Karpas-422 (cell line): ENCODE data around the gene HPCA. TPM values are rescaled to one million over a fixed set of nuclear protein-coding genes. Genes with fewer than 3 reads are reported as not detected.

Experiments used
- DNase-seq: peaks from one replicate; pipeline ENCODE4 v3.0.0-alpha.2; 2015
- H2AFZ ChIP-seq: fragments of 200-600 bp; sonication (generic); 2 replicates; pipeline ENCODE4 v1.6.1; 2014; ENCODE audit warnings: antibody characterized with exemption, low read length, mixed read lengths
- H3K27ac ChIP-seq: fragments of 200-600 bp; sonication (generic); 2 replicates; pipeline ENCODE4 v1.5.1; 2014; ENCODE audit warnings: mild to moderate bottlenecking, low read length, moderate library complexity
- H3K27me3 ChIP-seq: fragments of 200-600 bp; sonication (generic); 2 replicates; pipeline ENCODE4 v1.6.1; 2014; ENCODE audit warnings: low read length, mixed read lengths
- H3K36me3 ChIP-seq: fragments of 200-600 bp; sonication (generic); 2 replicates; pipeline ENCODE4 v1.6.1; 2014; ENCODE audit warnings: low read length, mixed read lengths; ENCODE audit not compliant: insufficient read depth
- H3K4me1 ChIP-seq: fragments of 200-600 bp; sonication (generic); 2 replicates; pipeline ENCODE4 v1.6.1; 2014; ENCODE audit warnings: mild to moderate bottlenecking, low read length, mixed read lengths
- H3K4me2 ChIP-seq: fragments of 200-600 bp; sonication (generic); 2 replicates; pipeline ENCODE4 v1.6.1; 2014; ENCODE audit warnings: low read length, low read depth, mild to moderate bottlenecking; ENCODE audit not compliant: poor library complexity, severe bottlenecking
- H3K4me3 ChIP-seq: fragments of 200-600 bp; sonication (generic); 2 replicates; pipeline ENCODE4 v1.5.1; 2014; ENCODE audit warnings: mild to moderate bottlenecking, antibody characterized with exemption, low read length, mixed read lengths
- H3K79me2 ChIP-seq: fragments of 200-600 bp; sonication (generic); 2 replicates; pipeline ENCODE4 v1.6.1; 2014; ENCODE audit warnings: mild to moderate bottlenecking, low read length, mixed read lengths
- H3K9ac ChIP-seq: fragments of 200-600 bp; sonication (generic); 2 replicates; pipeline ENCODE4 v1.6.0; 2014; ENCODE audit warnings: low read length
- H3K9me2 ChIP-seq: fragments of 200-600 bp; sonication (generic), shearing (Covaris generic); replicated peaks from 2 replicates; pipeline ENCODE4 v1.6.0; 2014; ENCODE audit warnings: mild to moderate bottlenecking, low read length, moderate library complexity; ENCODE audit not compliant: insufficient read depth
- H3K9me3 ChIP-seq: fragments of 300-700, 200-600 bp; sonication (generic); 2 replicates; pipeline ENCODE4 v1.6.1; 2014; ENCODE audit warnings: low read length, mixed read lengths
- H4K20me1 ChIP-seq: fragments of 200-600 bp; sonication (generic); 2 replicates; pipeline ENCODE4 v1.6.1; 2014; ENCODE audit warnings: mild to moderate bottlenecking, antibody characterized with exemption, low read length, low read depth; ENCODE audit not compliant: insufficient read depth
- total RNA-seq: library from RNA; depleted of rRNA; stranded (reverse); fragments of >200 nt; shearing (Covaris generic); gene quantifications from 2 replicates; pipeline ENCODE4 v1.2.3, GENCODE V29; 2014; ENCODE audit warnings: low replicate concordance

The HPCA gene
- total RNA-seq, 1 experiment from 2014 or later = not detected

DNA sequence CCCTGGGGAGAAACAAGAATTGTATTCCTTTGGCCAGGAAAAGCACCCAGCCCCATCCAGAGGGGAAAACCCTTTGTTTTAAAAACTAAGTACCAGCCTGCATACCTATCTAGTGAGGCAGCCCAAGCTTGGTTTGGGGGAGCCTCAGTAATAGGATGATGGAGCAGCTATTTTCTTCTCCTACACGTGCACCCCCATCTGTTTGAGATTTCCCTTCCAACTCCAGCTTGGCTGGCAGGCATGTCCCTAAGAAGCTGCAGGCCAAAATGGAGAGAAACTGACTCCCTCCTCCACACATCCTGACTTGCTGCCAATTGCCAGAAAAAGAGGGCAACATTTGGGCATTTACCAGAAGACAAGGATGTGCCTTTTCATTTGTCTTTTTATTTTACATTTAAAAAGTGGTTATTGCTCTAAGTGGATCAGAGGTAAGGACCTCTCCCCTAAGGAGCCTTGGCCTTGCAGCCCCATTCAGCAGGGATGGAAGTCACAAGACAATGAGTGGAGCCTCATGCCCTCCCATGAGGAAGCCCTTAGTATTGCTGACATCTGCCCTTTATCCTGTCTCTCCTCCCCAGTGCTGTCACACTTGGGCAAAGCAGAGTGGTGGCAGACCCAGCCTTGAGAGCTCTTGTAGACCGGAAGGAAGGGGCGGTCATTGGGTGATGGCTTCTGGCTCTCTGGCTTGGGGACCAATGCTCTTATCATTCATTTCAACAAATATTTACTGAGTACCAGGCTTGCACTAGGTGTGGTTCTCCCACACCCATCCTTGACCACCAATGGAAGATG is 24.2 kb upstream of the HPCA start:
- Histone ChIP-seq H3K27me3 (no peaks in the 10 kb centered on the region), H3K9me3 (no peaks in the 10 kb centered on the region), H3K4me3 (no peak overlapping the region), H3K36me3 (no peaks in the 10 kb centered on the region), H3K9me2 (no peaks in the 10 kb centered on the region), H3K9ac (no peak overlapping the region), H2AFZ (no peak overlapping the region), H3K4me1 (no peaks in the 10 kb centered on the region), H3K27ac (no peak overlapping the region), H3K79me2 (no peaks in the 10 kb centered on the region), H3K4me2 (no peak overlapping the region), H4K20me1 (no peaks in the 10 kb centered on the region)
- DNase-seq = no peak

DNA sequence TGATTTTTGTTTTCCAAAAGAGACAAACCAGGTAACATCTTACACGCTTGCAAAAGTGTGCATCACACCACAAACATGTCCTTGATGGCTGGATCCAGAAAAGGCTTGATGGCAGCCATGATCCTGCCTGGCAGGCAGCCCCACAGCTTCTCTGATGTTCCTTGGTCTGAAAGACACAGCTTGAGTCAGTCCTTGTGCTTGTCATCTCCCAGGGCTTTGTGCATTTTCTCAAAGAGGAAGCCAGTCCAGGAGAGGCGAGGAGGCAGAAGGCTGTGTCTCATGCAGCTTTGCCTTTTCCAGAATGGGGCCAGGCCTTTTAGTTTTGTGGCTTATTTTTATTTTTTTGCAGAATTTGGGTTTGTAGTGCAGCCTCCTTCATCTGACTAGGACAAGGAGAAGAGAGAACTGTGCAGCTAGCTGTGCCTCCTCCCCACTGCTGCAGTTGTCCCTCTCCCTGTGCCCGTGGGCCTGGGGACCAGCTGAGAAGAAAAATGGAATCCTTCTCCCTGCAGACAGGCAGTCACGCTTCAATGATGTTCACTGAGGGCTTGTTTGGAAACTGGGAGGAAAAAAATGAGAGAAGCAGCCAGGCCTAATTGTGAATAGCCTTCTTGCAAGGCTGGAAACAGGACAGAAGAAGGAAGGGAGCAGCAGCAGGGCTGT is 22.9 kb upstream of the HPCA start:
- no peaks in the 10 kb centered on the region for H3K9me2 ChIP-seq
- no peaks in the 10 kb centered on the region for H3K4me1 ChIP-seq
- H3K9me3 ChIP-seq = no peaks in the 10 kb centered on the region
- H3K4me2 ChIP-seq = no peak overlapping the region
- H3K79me2 ChIP-seq = no peaks in the 10 kb centered on the region
- DNase-seq = no peak
- no peak overlapping the region for H3K4me3 ChIP-seq
- H2AFZ ChIP-seq = no peak overlapping the region
- H3K27ac ChIP-seq = no peak overlapping the region
- H3K9ac ChIP-seq = no peak overlapping the region
- H3K36me3 ChIP-seq = no peaks in the 10 kb centered on the region
- H3K27me3 ChIP-seq = no peaks in the 10 kb centered on the region
- no peaks in the 10 kb centered on the region for H4K20me1 ChIP-seq

DNA sequence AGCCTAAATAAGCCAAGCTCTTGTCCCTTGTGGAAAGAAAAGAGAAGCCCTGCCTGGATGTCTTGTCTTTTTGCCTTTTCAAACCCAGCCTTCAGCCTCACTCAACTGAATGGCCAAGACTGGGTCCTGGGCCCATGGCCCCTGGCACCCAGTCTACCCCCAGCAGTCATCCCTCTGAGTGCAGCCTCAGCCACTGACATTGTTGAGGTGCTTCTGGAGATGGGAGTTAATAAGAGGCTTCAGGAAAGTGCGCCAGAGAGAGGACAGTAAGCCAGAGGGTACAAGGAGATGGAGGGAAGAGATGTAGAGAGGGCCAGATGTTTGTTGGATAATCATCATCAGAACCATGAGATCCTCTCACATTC is 22.4 kb upstream of the HPCA start:
- Histone ChIP-seq H3K9me2 (no peaks in the 10 kb centered on the region), H3K27me3 (no peaks in the 10 kb centered on the region), H3K4me3 (no peak overlapping the region), H3K79me2 (no peaks in the 10 kb centered on the region), H3K27ac (no peak overlapping the region), H3K9ac (no peak overlapping the region), H4K20me1 (no peaks in the 10 kb centered on the region), H3K4me2 (no peak overlapping the region), H3K4me1 (no peaks in the 10 kb centered on the region), H2AFZ (no peak overlapping the region), H3K9me3 (no peaks in the 10 kb centered on the region), H3K36me3 (no peaks in the 10 kb centered on the region)
- no peak for DNase-seq

DNA sequence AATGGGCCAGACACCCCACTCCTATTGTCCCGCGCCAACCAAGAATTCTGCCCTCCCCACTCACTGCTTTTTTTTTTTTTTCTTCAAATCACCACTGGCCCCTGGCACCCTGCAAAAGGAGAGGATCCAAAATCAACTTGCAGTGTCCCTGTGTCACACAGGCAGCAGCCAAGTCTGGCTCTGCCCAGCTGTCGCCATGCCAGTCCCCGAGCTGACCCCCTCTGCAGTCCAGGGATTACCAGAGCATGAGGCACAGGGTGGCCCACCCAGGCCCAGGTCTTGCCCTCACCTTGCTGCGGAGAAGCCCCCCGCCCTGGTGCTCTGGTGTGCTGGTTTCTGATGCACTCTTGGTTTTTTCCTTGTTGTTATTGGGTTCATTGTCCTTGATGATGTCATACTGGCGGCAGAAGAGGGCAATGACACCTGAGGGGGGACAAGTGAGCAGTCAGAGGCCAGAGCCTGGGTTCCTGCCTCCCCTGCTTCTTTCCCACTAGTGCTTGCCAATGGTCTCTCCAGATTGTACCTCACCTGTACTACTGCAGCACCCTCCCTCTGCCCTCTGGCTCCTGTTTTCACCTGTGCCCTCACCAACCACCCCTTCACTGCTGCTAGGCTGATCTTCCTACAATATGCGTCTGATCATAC is 21.8 kb upstream of the HPCA start:
- no peak for DNase-seq
- Histone ChIP-seq H3K9me3 (no peaks in the 10 kb centered on the region), H4K20me1 (no peaks in the 10 kb centered on the region), H3K27ac (no peak overlapping the region), H3K27me3 (no peaks in the 10 kb centered on the region), H3K9ac (no peak overlapping the region), H3K4me3 (no peak overlapping the region), H3K9me2 (no peaks in the 10 kb centered on the region), H3K4me1 (no peaks in the 10 kb centered on the region), H3K36me3 (no peaks in the 10 kb centered on the region), H3K79me2 (no peaks in the 10 kb centered on the region), H3K4me2 (no peak overlapping the region), H2AFZ (no peak overlapping the region)

DNA sequence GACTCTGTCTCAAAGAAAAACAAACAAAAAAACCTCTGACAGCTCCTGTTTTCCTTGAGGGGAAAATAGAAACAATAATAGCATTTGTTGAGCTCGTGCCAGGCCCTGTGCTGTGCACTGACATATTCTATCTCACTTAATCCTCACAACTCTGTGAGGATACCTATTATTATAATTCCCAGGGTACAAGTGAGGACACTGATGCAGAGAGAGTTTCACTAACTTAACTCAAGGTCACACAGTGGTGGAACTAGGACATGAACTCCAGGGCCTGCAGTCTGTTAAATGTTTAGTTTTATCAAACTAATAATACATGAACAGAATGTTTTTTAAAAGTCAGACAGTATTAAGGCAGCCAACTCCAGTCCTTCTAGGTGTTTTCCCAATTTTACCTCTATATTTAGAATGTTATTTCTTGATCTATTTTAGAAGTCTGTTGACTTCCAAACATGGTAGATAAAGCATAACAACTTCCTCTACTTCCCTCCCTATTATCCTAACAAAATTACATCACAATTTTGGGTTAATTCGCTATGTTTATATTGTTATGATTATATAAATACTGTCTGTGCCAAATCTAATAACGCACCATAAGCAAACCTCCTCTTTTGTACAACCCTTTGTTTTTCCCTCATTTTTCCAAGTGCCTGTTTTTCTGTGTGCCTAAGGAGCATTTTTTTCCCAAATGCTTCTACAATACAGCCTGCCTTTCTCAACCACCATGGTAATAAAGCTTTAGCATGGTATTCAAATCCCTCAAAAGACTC is 20.5 kb upstream of the HPCA start:
- no peaks in the 10 kb centered on the region for H3K9me3 ChIP-seq
- H3K79me2 ChIP-seq = no peaks in the 10 kb centered on the region
- H4K20me1 ChIP-seq = no peaks in the 10 kb centered on the region
- no peaks in the 10 kb centered on the region for H3K9me2 ChIP-seq
- no peak overlapping the region for H2AFZ ChIP-seq
- no peak for DNase-seq
- no peaks in the 10 kb centered on the region for H3K36me3 ChIP-seq
- H3K4me2 ChIP-seq = no peak overlapping the region
- no peak overlapping the region for H3K27ac ChIP-seq
- H3K9ac ChIP-seq = no peak overlapping the region
- no peaks in the 10 kb centered on the region for H3K4me1 ChIP-seq
- no peaks in the 10 kb centered on the region for H3K27me3 ChIP-seq
- no peak overlapping the region for H3K4me3 ChIP-seq

DNA sequence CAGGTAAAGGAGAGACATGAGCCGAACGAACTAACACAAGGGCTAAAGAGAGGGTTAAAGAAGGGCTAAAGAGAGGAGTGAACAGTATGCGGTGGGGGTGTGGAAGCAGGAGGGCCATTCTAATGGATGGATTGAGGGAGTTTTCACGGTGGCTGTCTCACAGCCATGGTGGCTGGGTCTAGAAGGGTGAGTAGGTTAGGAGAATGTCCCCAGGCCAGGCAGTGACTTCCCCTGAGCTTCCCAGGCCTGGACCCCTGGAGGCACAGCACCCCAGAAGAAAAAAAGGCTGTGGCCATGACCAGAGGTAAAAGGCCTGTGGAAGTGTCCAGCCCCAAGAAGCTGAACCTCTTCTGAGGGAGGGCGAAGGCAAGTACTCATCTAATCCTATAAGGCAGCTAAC is 19.1 kb upstream of the HPCA start:
- Histone ChIP-seq H3K79me2 (no peaks in the 10 kb centered on the region), H2AFZ (no peak overlapping the region), H4K20me1 (no peaks in the 10 kb centered on the region), H3K4me2 (no peak overlapping the region), H3K9me3 (no peaks in the 10 kb centered on the region), H3K4me3 (no peak overlapping the region), H3K9ac (no peak overlapping the region), H3K4me1 (peaks cover 3% of the 10 kb centered on the region), H3K9me2 (no peaks in the 10 kb centered on the region), H3K27me3 (no peaks in the 10 kb centered on the region), H3K36me3 (no peaks in the 10 kb centered on the region), H3K27ac (no peak overlapping the region)
- DNase-seq = no peak

DNA sequence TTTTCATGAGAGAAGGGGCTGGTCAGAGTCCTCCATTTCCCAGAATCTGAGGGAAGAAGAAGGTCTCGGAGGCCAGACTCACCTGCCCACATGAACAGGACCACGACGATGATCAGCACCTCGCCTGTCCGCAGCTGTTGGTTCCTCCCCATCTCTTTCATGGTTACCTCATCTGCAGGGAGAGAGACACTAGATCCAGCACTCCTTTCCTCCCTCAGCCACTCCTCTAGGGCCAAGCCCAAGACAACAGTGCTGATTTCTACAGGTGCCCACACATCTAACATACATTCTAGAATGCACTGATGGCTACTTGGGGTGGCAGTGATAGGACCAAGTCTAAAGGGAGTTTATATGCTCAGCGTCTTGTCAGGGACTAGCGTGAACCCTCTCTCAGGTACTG is 18.6 kb upstream of the HPCA start:
- no peak overlapping the region for H3K4me2 ChIP-seq
- no peak overlapping the region for H3K4me3 ChIP-seq
- no peaks in the 10 kb centered on the region for H3K36me3 ChIP-seq
- H3K27me3 ChIP-seq = no peaks in the 10 kb centered on the region
- no peaks in the 10 kb centered on the region for H3K9me2 ChIP-seq
- no peaks in the 10 kb centered on the region for H3K9me3 ChIP-seq
- no peak overlapping the region for H3K27ac ChIP-seq
- no peaks in the 10 kb centered on the region for H4K20me1 ChIP-seq
- no peak overlapping the region for H2AFZ ChIP-seq
- peaks cover 8% of the 10 kb centered on the region for H3K4me1 ChIP-seq
- no peak for DNase-seq
- H3K79me2 ChIP-seq = no peaks in the 10 kb centered on the region
- no peak overlapping the region for H3K9ac ChIP-seq

DNA sequence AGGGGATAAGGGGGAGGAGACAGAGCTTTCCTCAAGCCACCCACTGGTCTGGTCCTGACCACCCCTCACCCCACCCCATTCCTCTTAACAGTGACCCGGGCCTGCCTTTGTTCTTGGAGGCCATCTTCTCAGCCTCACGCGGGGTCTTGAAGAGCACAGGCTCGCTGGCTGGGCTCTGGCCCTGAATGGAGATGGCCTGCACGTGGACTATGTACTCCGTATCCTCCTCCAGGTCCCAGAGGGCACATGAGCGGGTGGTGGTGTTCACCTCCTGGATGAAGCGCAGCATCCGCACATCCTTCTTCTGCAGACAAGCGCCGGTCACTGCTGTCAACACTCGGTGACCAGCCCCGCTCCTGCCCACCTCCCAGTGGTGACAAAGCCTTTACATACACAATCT is 18.2 kb upstream of the HPCA start:
- H3K36me3 ChIP-seq = no peaks in the 10 kb centered on the region
- H3K9me2 ChIP-seq = no peaks in the 10 kb centered on the region
- H3K27me3 ChIP-seq = no peaks in the 10 kb centered on the region
- no peaks in the 10 kb centered on the region for H4K20me1 ChIP-seq
- peaks cover 9% of the 10 kb centered on the region for H3K4me1 ChIP-seq
- H3K4me2 ChIP-seq = no peak overlapping the region
- H2AFZ ChIP-seq = no peak overlapping the region
- no peak overlapping the region for H3K9ac ChIP-seq
- H3K4me3 ChIP-seq = no peak overlapping the region
- H3K27ac ChIP-seq = no peak overlapping the region
- DNase-seq = no peak
- no peaks in the 10 kb centered on the region for H3K79me2 ChIP-seq
- H3K9me3 ChIP-seq = no peaks in the 10 kb centered on the region
